Vagina (tissue), 2 donors: ENCODE measurements around the gene NTN4.

Experiments
- CTCF ChIP-seq, 3 experiments: fragments of 450-650 bp in 2 of 3; fragments of 200-600 bp in 1 of 3; sonication (generic) in 1 of 3; IDR thresholded peaks; one replicate each; pipeline ENCODE4 v1.5.1; 2017 to 2019; ENCODE audit warnings: antibody characterized with exemption in 3 of 3, mild to moderate bottlenecking in 2 of 3, moderate library complexity in 2 of 3
- POLR2A ChIP-seq, 2 donors: fragments of 450-650 bp; IDR thresholded peaks; one replicate each; pipeline ENCODE4 v1.6.1; 2017; ENCODE audit warnings: antibody characterized with exemption in 2 of 2, mild to moderate bottlenecking in 2 of 2, moderate library complexity in 2 of 2
- POLR2AphosphoS5 ChIP-seq, 2 donors: sonication (generic); formaldehyde crosslinking; IDR thresholded peaks; one replicate each; pipeline ENCODE4 v1.9.0; 2017; ENCODE audit warnings: antibody characterized with exemption in 2 of 2, mild to moderate bottlenecking in 2 of 2, low read depth in 1 of 2; ENCODE audit not compliant: insufficient read depth in 1 of 2

- no peak for TF ChIP-seq CTCF (IDR thresholded peaks at IDR 0.05)
- no peak for TF ChIP-seq POLR2A (IDR thresholded peaks at IDR 0.05)
- no peak for TF ChIP-seq POLR2AphosphoS5 (IDR thresholded peaks at IDR 0.05; ENCODE audit: insufficient read depth in 1 of 2, low read depth in 1 of 2)
These were observed 141.4 kb downstream of the NTN4 start for GRCh38 chr12:95648990-95649791.
